ENCODE data around the gene BEND6.

Gene BEND6

DNA sequence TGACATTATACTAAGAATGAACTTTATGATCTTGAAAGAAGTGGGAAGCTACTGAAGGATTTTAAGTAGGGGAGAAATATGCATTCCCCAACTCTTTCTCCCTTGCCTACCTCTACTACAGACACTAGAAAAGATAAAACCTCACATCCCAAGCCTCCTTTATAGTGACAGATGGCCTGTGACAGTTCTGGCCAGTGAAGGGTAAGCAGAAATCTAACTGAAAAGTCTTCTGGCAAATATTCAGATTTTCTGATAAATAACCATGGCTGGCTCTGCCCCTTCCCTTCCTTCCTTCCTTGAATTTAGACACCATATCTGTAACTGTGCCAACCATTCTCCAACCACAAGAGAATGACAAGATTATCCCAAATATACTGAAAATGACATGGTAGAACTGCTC, 10.2 kb upstream of the BEND6 start:
- no peak for DNase-seq

DNA sequence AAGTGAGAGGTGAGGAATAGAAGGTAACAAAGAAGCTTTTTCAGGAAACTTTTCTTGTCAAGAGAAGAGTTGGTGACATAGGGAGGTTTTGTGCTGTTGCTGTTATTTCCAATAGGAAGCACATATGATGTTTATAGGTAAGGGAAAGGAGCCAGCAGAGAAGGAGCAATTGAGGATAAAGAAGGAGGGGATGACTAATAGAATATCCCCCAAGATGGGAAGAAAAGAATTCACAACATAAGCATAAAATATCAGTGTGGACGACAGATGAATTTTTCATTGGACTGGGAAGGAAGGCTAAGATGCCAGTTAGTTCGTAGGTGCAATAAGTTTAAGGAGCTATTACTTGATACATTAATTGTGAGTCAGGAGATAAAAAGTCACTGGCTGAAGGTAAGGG, 8.5 kb upstream of the BEND6 start:
- no peak for DNase-seq

DNA sequence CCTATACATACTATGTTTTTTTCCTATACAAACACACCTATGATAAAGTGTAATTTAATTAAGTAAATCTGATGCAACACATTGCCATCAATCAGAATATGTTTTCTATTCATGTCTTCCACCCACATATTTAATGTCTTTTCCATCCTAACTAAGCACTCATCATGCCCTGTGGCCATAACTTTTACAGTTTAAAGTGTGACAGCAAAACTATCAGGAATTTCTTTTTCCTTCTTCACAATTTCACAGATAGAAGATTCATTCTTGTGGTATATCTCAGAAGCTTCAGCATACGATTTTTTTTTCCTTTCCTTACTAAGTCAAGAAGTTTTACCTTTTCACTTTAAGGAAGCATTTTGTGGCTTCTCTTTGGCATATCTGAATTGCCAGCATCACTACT, 7.0 kb upstream of the BEND6 start:
- no peak for DNase-seq

DNA sequence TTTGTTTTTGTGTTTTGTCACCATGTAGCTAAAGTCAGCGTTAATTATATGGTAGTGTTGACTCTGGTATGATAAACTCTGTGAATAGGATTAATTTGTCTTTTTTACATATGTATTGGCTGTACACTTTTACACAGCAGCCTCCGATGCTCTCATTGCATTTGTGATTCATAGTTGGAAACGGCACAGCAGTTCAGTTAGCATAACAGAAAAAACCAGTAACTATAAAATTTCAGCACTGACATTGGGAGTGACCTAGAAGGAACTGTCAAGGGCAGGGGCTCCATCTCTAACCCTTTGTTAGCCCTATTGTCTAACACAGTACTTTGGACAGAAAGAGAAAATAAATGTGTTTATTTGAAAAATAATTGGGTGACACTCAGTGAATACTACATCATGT, 5.6 kb upstream of the BEND6 start:
- DNase-seq, result no peak

DNA sequence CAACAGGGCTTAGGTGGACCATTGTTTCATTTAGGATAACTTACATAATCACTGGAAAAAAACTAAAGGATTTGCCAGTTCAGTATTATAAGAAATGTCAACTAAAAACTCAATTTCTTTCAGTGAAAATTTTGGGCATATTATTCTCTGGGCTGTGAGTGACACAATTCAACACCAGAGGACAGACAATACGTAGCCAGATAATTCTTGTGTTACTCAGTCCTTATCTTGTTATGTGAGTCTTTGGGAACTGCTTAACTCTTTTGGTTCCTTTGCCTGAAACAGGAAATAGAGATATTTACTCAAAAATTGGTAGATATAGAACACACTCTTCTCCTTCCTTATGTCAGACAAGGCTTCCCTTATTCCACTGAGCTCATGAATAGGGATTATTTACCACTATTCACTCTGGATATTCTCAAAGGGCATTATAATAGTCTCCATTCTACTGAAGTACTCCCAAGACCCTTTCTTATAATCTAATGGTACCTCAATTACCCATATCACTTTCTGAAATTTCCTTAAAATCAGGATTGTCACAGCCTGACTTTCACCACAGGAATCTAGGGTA, 4.9 kb upstream of the BEND6 start:
- no peak for DNase-seq

DNA sequence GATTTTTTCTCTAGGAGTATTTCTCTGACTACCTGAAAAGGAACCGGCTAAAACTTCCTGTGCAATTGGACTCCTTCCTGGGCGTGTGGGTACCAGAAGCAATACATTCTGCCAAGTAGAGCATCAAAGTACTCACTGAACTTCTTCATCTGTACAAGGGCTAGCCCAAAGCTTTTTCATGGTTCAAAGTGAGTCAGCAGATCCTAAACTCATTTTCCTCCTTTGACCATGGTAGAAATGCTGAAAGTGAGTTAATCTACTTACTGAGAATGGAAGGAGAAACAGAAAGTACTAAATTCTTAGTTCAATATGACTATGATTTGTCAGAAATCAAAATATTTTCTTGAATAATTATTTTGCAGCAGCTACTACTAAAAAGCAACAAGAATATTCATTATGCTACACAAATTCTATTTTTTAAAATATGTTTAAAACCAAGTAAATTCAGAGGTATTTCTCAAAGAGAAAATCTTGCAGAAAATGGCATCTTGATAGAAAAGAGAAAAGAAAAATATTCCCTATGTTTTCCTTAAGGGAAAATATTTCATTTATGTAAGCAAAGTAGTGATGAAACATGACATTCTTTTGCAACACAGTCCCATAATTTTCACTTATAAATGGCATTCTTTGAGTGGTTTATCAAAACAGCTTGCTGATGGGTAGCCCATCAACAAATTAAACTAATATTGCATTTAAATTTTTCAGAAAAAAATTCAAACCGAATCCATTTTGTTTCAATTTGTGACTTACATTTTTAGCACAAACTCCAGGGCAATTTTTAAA, 3.7 kb upstream of the BEND6 start:
- DNase-seq, result no peak

DNA sequence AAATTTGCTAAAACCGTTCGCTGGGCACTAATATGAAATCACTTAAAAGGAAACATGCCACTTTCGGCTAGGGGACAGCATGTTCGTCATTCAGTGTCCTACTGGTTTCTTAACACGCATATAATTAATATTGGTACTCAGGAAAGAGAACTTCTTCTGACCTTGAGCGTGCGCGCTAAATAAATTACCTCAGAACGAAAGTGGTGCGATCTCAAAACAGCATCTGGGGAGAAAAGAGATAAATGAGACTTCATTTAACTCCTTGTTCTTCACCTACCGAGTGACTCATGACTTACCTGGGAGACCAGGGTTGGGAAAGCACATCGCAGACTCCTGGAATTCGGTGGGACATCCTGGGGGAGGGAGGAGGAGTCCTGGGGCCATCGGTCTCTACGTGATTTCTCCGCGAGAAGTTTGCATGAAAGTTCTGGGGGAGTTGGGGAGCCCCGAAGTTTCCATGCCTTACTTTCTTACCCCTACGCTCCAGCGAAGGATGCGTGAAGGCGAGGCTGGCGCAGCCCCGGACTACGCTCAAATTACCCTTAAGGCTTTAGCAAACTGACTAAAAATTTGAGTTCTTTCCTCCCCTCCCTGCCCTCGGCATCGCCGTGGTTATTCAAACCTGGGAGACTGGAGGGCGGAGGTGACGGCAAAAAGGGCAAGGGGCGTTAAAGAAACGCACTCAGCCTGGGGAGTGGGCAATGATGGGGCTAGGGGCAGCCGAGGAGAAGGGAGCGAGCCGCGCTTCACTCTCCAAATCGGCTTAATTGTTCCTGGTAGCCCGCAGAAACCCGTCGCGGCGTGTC, 1.1 kb upstream of the BEND6 start:
- no peak for DNase-seq

GRCh38 chr6:56955171-56956155, 556 bp downstream of the BEND6 start:
- peak; percentile 56 for DNase-seq

GRCh38 chr6:56956491-56956890, 1.6 kb downstream of the BEND6 start:
- DNase-seq, result no peak

DNA sequence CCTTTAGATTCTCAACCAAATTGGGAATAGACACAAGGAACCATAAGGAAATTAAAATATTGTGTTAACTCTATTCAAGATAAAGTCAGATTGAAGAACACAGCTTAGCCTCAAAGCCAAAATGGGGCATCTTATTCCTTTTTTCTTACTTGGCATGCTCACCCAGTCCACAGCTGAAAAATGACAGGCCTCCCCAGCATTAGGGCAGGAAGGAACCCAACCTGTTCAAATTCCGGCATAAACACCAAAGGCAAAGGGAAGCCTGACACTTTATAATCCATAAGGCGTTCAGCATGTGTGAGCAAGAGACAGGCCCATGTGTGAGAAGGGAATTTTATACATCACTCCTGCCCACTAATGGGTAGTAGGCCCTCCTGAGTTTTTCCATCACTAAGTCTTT, 2.9 kb downstream of the BEND6 start:
- no peak for DNase-seq

GRCh38 chr6:56958481-56958880, 3.6 kb downstream of the BEND6 start:
- DNase-seq, result no peak

- DNase-seq, result no peak
Measured at GRCh38 chr6:56959094-56959493, 4.2 kb downstream of the BEND6 start.

DNA sequence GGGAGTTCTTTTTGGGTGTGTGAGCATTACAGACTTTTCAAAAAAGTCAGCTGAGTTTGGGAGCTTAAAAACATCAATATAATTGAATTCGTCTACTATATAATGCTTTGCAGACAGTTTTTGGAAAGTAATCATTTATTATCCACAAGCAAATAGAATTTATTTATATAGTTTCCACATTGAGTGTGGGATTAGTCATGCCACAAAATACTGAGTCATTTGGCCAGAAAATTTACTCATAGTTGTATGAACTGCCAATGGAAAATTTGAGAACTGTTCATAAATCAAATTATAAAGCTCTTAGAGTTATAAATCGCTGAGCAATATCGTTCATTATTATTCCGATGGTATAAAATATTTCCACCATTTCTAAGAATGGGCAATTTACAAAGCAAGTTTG, 5.0 kb downstream of the BEND6 start:
- no peak for DNase-seq

GRCh38 chr6:56961151-56961550, 6.2 kb downstream of the BEND6 start:
- DNase-seq, result no peak

- DNase-seq, result no peak
Measured at GRCh38 chr6:56962441-56962840, 7.5 kb downstream of the BEND6 start.

- no peak for DNase-seq
Measured at GRCh38 chr6:56963043-56963442, 8.1 kb downstream of the BEND6 start.

DNA sequence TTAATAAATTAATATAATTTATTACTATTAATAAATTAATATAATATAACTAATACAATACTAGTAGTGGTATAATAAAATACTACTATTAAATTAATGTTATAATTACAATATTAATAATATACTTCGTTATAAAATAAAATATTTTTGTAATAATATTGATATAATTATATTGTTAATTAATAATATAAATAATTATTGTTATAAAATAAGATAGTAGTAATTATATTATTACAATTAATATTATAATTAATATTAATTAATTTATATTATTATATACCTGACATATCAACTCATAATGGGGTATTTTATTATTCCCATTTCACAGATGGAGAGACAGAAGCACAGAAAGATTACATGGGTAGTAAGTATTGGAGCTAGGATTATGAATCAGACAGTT, 8.9 kb downstream of the BEND6 start:
- no peak for DNase-seq

- no peak for DNase-seq
Measured at GRCh38 chr6:56965126-56965525, 10.2 kb downstream of the BEND6 start.

- DNase-seq, result no peak
Measured at GRCh38 chr6:56970849-56971248, 15.9 kb downstream of the BEND6 start.

DNA sequence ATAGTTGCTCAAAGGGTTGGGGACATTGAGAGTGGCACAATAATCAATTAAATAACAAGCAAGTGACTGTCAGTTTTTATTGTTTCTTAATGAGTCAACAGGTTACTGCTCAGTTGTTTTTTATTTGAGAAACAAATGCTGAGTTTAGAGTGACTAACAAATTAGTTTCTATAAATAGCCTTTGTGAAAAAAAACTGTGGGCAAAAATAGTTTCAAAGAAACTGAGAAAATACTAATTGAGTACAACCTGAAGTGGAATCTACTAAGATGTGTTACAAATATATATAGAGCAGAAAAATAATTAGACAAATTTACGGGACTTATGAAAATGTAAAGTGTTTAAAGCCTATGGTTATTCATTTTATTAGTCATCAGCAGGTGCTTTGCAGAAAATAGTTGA, 22.3 kb downstream of the BEND6 start:
- DNase-seq, result no peak

DNA sequence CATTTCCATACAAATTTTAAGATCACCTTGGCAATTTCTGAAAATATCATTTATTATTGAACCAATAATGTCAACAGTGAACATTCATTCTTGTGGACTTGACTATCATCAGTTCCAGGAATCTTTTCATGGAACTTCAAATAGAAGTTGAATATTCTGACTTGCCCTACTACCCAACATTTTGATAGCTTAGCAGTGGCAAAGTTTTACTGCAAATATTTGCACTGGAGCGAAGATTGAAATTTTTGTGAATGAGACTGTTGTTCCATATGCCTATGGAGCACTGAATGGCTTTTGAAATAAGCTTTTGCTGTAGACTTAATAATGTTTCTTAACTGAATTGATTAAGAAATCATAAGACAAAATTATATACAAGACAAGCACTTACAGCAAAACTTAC, 23.6 kb downstream of the BEND6 start:
- DNase-seq, result no peak

DNA sequence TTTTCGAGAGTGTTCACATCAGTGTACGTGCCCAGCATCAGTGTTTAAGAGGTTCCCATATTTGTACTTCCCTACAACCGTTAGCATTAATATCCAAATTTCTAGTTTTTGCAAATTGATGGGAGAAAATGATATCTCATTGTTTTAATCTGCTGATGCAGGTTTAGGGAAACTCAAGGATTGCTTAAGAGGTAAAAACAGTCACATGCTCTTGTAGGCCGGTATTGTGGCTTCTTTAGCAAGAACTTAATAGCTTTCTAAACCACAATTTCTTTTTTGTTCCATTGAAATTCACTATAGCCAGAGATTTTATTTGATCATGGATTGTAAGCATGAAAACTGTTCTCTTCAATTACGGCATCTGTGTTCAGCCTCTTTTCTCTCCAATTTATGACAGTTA, 29.5 kb downstream of the BEND6 start:
- DNase-seq, result no peak

DNA sequence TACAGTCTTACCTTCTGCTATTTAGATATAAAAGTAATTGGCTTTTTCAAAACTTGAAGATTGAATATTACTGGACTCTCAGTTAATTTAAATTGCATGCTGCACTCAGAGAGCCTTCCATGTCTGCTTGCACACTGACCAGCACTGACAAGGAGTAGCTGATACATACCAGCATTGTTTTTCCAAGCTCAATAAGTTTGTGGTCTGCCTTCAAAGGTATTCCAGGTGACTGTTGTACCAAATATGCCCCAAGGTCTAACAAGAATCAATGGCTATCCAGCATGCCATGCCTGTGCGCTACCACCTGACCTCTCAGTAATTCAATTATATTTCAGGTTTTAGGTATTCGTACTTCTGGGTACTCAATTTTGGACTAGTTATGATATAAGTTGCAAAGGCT, 30.0 kb downstream of the BEND6 start:
- no peak for DNase-seq
